ENCODE measurements around the gene IL22. TPM values are rescaled to one million over a fixed set of nuclear protein-coding genes. Genes with fewer than 3 reads are reported as not detected.

The IL22 gene
- total and polyA plus RNA-seq, 2 of the 8 experiments (the other 6 are each of a cell fraction or from before 2014, with no cell fraction given): not detected

GRCh38 chr12:68281322-68282077, 28.1 kb upstream of the IL22 start (continued):
- TF ChIP-seq CBX5 (IDR thresholded peaks at IDR 0.05; ENCODE audit: low read depth, low read length) (no peak), RFX5 (IDR thresholded peaks at IDR 0.05; ENCODE audit: borderline replicate concordance, low read depth, low read length) (no peak), SIN3A (conservative IDR thresholded peaks at IDR 0.05 in 1 of 2, IDR thresholded peaks at IDR 0.05 in 1 of 2; ENCODE audit: low read depth in 1 of 2, low read length in 2 of 2) (no peak), MAFK (IDR thresholded peaks at IDR 0.05; ENCODE audit: low read depth, low read length) (no peak), BCL11A (IDR thresholded peaks at IDR 0.05; ENCODE audit: low read depth in 2 of 2, low read length in 2 of 2) (no peak), KDM1A (IDR thresholded peaks at IDR 0.05; ENCODE audit: borderline replicate concordance, low read length) (no peak), E2F6 (IDR thresholded peaks at IDR 0.05) (no peak), KDM5A (IDR thresholded peaks at IDR 0.05; ENCODE audit: low read length) (no peak)
